ENCODE measurements around the gene NSUN5.

DNA sequence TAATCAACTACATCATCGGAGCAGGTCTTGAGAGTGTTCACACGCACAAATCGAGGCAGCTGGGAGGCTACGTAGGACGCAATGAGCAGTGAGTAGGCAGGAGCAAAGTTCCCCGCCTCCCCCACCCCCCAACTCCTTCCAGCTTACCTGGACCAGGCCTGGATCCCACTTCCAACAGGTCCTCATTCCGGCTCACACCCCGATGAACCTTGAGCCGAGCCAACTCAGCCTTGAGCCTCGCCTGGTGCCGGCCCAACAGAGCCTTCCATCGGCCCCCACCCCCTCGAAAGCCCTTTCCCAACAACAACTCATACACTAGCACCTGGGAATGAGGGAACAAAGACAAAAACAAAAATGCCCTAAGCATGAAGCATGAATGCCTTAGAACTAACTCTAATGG is 1.2 kb downstream of the NSUN5 start:
- TF ChIP-seq, protein P1, sequence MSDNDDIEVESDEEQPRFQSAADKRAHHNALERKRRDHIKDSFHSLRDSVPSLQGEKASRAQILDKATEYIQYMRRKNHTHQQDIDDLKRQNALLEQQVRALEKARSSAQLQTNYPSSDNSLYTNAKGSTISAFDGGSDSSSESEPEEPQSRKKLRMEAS (IDR thresholded peaks at IDR 0.05): no peak
- TF ChIP-seq EZH2 (IDR thresholded peaks at IDR 0.05; ENCODE audit: low read depth, low read length, severe bottlenecking) (no peak), SRF (IDR thresholded peaks at IDR 0.05; ENCODE audit: low read depth, low read length) (no peak), GABPA (IDR thresholded peaks at IDR 0.05; ENCODE audit: borderline replicate concordance, insufficient read depth, low read length) (no peak), TBP (IDR thresholded peaks at IDR 0.05; ENCODE audit: low read depth, low read length) (no peak), RAD21 (IDR thresholded peaks at IDR 0.05 in 1 of 2, conservative IDR thresholded peaks at IDR 0.05 in 1 of 2; ENCODE audit: low read depth in 2 of 2, low read length in 2 of 2) (no peak), CHD1 (IDR thresholded peaks at IDR 0.05; ENCODE audit: low read depth, low read length) (no peak), CEBPB (IDR thresholded peaks at IDR 0.05; ENCODE audit: low read depth, low read length) (no peak), HDAC2 (IDR thresholded peaks at IDR 0.05; ENCODE audit: borderline replicate concordance in 1 of 2, low read depth in 2 of 2, low read length in 2 of 2) (no peak)
- TF ChIP-seq, protein P2, sequence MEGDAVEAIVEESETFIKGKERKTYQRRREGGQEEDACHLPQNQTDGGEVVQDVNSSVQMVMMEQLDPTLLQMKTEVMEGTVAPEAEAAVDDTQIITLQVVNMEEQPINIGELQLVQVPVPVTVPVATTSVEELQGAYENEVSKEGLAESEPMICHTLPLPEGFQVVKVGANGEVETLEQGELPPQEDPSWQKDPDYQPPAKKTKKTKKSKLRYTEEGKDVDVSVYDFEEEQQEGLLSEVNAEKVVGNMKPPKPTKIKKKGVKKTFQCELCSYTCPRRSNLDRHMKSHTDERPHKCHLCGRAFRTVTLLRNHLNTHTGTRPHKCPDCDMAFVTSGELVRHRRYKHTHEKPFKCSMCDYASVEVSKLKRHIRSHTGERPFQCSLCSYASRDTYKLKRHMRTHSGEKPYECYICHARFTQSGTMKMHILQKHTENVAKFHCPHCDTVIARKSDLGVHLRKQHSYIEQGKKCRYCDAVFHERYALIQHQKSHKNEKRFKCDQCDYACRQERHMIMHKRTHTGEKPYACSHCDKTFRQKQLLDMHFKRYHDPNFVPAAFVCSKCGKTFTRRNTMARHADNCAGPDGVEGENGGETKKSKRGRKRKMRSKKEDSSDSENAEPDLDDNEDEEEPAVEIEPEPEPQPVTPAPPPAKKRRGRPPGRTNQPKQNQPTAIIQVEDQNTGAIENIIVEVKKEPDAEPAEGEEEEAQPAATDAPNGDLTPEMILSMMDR (IDR thresholded peaks at IDR 0.05; ENCODE audit: control extremely low read depth in 1 of 3, insufficient read depth in 1 of 3, low read depth in 1 of 3, low read length in 3 of 3): no peak
- TF ChIP-seq, protein P3, sequence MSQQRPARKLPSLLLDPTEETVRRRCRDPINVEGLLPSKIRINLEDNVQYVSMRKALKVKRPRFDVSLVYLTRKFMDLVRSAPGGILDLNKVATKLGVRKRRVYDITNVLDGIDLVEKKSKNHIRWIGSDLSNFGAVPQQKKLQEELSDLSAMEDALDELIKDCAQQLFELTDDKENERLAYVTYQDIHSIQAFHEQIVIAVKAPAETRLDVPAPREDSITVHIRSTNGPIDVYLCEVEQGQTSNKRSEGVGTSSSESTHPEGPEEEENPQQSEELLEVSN (IDR thresholded peaks at IDR 0.05): no peak
